Sigmoid colon (tissue), 4 donors: Measurements from ENCODE around the gene COMMD1.

Source experiments
- EP300 ChIP-seq, 4 donors: sonication (generic); formaldehyde crosslinking; IDR thresholded peaks; one replicate each; pipeline ENCODE4 v1.6.1; 2017; ENCODE audit warnings: antibody characterized with exemption in 4 of 4
- POLR2A ChIP-seq, 2 donors: fragments of 450-650 bp; IDR thresholded peaks; one replicate each; pipeline ENCODE4 v1.6.1; 2016; ENCODE audit warnings: antibody characterized with exemption in 2 of 2, mild to moderate bottlenecking in 2 of 2, moderate library complexity in 2 of 2
- POLR2AphosphoS5 ChIP-seq, 4 donors: sonication (generic); formaldehyde crosslinking; IDR thresholded peaks; one replicate each; pipeline ENCODE4 v1.6.1; 2017; ENCODE audit warnings: antibody characterized with exemption in 4 of 4
- TF ChIP-seq, protein P1 (sequence below), 4 experiments: fragments of 450-650 bp in 3 of 4; fragments of 200-600 bp in 1 of 4; IDR thresholded peaks; one replicate each; pipeline ENCODE4 v1.5.1; 2016 to 2019; ENCODE audit warnings: antibody characterized with exemption in 4 of 4, mild to moderate bottlenecking in 3 of 4, moderate library complexity in 2 of 4

DNA sequence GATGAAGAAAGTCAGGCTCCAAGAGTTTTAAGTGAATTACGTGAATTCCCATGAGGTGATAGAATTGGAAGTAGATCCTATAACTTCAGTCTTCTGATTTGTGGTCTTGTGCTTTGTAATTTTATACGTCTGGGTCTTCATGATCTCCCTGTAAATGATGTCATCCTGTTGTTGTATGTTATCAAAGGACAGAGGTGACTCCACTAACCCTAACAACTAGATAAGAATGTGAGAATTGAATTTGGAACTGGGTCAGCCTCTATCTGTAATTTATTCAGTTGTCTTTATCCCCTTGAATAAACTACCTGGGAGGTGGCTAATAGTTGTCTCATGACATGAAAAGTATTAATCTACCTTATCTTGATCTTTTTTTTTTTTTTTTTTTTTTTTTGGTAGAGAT, 204.1 kb downstream of the COMMD1 start:
- TF ChIP-seq, protein P1, sequence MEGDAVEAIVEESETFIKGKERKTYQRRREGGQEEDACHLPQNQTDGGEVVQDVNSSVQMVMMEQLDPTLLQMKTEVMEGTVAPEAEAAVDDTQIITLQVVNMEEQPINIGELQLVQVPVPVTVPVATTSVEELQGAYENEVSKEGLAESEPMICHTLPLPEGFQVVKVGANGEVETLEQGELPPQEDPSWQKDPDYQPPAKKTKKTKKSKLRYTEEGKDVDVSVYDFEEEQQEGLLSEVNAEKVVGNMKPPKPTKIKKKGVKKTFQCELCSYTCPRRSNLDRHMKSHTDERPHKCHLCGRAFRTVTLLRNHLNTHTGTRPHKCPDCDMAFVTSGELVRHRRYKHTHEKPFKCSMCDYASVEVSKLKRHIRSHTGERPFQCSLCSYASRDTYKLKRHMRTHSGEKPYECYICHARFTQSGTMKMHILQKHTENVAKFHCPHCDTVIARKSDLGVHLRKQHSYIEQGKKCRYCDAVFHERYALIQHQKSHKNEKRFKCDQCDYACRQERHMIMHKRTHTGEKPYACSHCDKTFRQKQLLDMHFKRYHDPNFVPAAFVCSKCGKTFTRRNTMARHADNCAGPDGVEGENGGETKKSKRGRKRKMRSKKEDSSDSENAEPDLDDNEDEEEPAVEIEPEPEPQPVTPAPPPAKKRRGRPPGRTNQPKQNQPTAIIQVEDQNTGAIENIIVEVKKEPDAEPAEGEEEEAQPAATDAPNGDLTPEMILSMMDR (IDR thresholded peaks at IDR 0.05): no peak
- no peak for TF ChIP-seq POLR2AphosphoS5 (IDR thresholded peaks at IDR 0.05)
- TF ChIP-seq POLR2A (IDR thresholded peaks at IDR 0.05): no peak
- TF ChIP-seq EP300 (IDR thresholded peaks at IDR 0.05): no peak
